Measurements from ENCODE around the gene IL12RB1. TPM values are rescaled to one million over a fixed set of nuclear protein-coding genes. Genes with fewer than 3 reads are reported as not detected.
A peak's percentile ranks its signal among the peaks of the same experiment; 100 is the strongest.

The IL12RB1 gene
- total and polyA plus RNA-seq, 2 donors from 2014 or later, result 0.45 to 3.2 TPM

- TF ChIP-seq CTCF (IDR thresholded peaks at IDR 0.05; ENCODE audit: borderline replicate concordance, extremely low read depth, insufficient read depth), result no peak
- DNase-seq (no peak), FAIRE-seq (no peak)
- Histone ChIP-seq H3K9me3 (ENCODE audit: control insufficient read depth in 2 of 3, insufficient read depth in 1 of 3, low read length in 3 of 3) (no peaks in the 10 kb centered on the region), H3K27ac (ENCODE audit: low read depth in 2 of 2, low read length in 2 of 2) (no peak overlapping the region), H3K9ac (ENCODE audit: low read length in 3 of 3) (no peak overlapping the region), H3K27me3 (ENCODE audit: control insufficient read depth, insufficient read depth, low read length) (no peaks in the 10 kb centered on the region), H3K4me1 (ENCODE audit: control insufficient read depth in 2 of 3, insufficient read depth in 2 of 3, low read depth in 1 of 3, low read length in 3 of 3) (no peaks in the 10 kb centered on the region), H3K36me3 (ENCODE audit: control insufficient read depth in 2 of 3, insufficient read depth in 3 of 3, low read length in 3 of 3) (no peaks in the 10 kb centered on the region), H3K4me3 (ENCODE audit: low read length in 3 of 3) (peak overlapping the region in 1 of 3 donors; percentile 47)
- intact Hi-C loops (cut with DNase I), result no loop called here
Measured at GRCh38 chr19:18085702-18086457, 854 bp downstream of the IL12RB1 start.

- H3K9me3 ChIP-seq (ENCODE audit: control insufficient read depth in 2 of 3, insufficient read depth in 1 of 3, low read length in 3 of 3), result no peaks in the 10 kb centered on the region
- H3K36me3 ChIP-seq (ENCODE audit: control insufficient read depth in 2 of 3, insufficient read depth in 3 of 3, low read length in 3 of 3), result no peaks in the 10 kb centered on the region
- H3K9ac ChIP-seq (ENCODE audit: low read length in 3 of 3), result no peak overlapping the region
- no peak overlapping the region for H3K4me3 ChIP-seq (ENCODE audit: low read length in 3 of 3)
- H3K27me3 ChIP-seq (ENCODE audit: control insufficient read depth, insufficient read depth, low read length), result no peaks in the 10 kb centered on the region
- intact Hi-C loops (cut with DNase I), result no loop called here
- H3K4me1 ChIP-seq (ENCODE audit: control insufficient read depth in 2 of 3, insufficient read depth in 2 of 3, low read depth in 1 of 3, low read length in 3 of 3), result no peaks in the 10 kb centered on the region
- no peak overlapping the region for H3K27ac ChIP-seq (ENCODE audit: low read depth in 2 of 2, low read length in 2 of 2)
- DNase-seq (no peak), FAIRE-seq (no peak)
- no peak for TF ChIP-seq CTCF (IDR thresholded peaks at IDR 0.05; ENCODE audit: borderline replicate concordance, extremely low read depth, insufficient read depth)
Measured at GRCh38 chr19:18083929-18084684, 2.6 kb downstream of the IL12RB1 start.

- no peak for DNase-seq
- TF ChIP-seq CTCF (IDR thresholded peaks at IDR 0.05; ENCODE audit: borderline replicate concordance, extremely low read depth, insufficient read depth), result no peak
- intact Hi-C loops (cut with DNase I), result no loop called here
- no peak overlapping the region for H3K27ac ChIP-seq (ENCODE audit: low read depth in 2 of 2, low read length in 2 of 2)
- no peaks in the 10 kb centered on the region for H3K9me3 ChIP-seq (ENCODE audit: control insufficient read depth in 2 of 3, insufficient read depth in 1 of 3, low read length in 3 of 3)
- H3K4me3 ChIP-seq (ENCODE audit: low read length in 3 of 3), result no peak overlapping the region
- H3K27me3 ChIP-seq (ENCODE audit: control insufficient read depth, insufficient read depth, low read length), result no peaks in the 10 kb centered on the region
- H3K4me1 ChIP-seq (ENCODE audit: control insufficient read depth in 2 of 3, insufficient read depth in 2 of 3, low read depth in 1 of 3, low read length in 3 of 3), result no peaks in the 10 kb centered on the region
- no peak overlapping the region for H3K9ac ChIP-seq (ENCODE audit: low read length in 3 of 3)
- FAIRE-seq, result no peak
- H3K36me3 ChIP-seq (ENCODE audit: control insufficient read depth in 2 of 3, insufficient read depth in 3 of 3, low read length in 3 of 3), result no peaks in the 10 kb centered on the region
Measured at GRCh38 chr19:18074192-18074591, 12.5 kb downstream of the IL12RB1 start.
